AG10803 (cell line): ENCODE measurements around the gene EP300.
"Not testable (repeated sequence)": the region's sequence is repeated elsewhere in the genome, so short reads cannot be mapped to it uniquely, and the experiment has no call there.

ENCODE experiments used
- DNase-seq: peaks from one replicate; pipeline ENCODE4 v3.0.0; 2010; ENCODE audit warnings: low read depth
- H3K4me3 ChIP-seq: 2 replicates; pipeline ENCODE4 v1.5.1; 2011; ENCODE audit warnings: mild to moderate bottlenecking, low read length, control low read depth
- CTCF ChIP-seq: conservative IDR thresholded peaks from 2 replicates; pipeline ENCODE4 v1.5.1; 2011; ENCODE audit warnings: mild to moderate bottlenecking, low read length, control low read depth, inconsistent platforms

The EP300 gene

GRCh38 chr22:41106122-41106968 is 14.0 kb downstream of the EP300 start:
- H3K4me3 ChIP-seq = no peak overlapping the region
- no peak for TF ChIP-seq CTCF
- peak; percentile 38 for DNase-seq

- not testable (repeated sequence) for DNase-seq, H3K4me3 ChIP-seq
These were observed 14.6 kb downstream of the EP300 start for GRCh38 chr22:41106969-41107325.

GRCh38 chr22:41110968-41111367 is 18.6 kb downstream of the EP300 start:
- no peak for TF ChIP-seq CTCF
- H3K4me3 ChIP-seq = no peak overlapping the region
- no peak for DNase-seq

- H3K4me3 ChIP-seq = no peak overlapping the region
- no peak for TF ChIP-seq CTCF
- DNase-seq = no peak
These were observed 23.9 kb downstream of the EP300 start for GRCh38 chr22:41116342-41116741.

GRCh38 chr22:41117127-41117965 is 25.0 kb downstream of the EP300 start:
- TF ChIP-seq CTCF = no peak
- DNase-seq = no peak
- H3K4me3 ChIP-seq = no peak overlapping the region

GRCh38 chr22:41123151-41123550 is 30.8 kb downstream of the EP300 start:
- peak; percentile 4 for DNase-seq
- no peak for TF ChIP-seq CTCF
- H3K4me3 ChIP-seq = no peak overlapping the region

- no peak overlapping the region for H3K4me3 ChIP-seq
- no peak for DNase-seq
- TF ChIP-seq CTCF = no peak
These were observed 31.7 kb downstream of the EP300 start for GRCh38 chr22:41124086-41124485.
